K562 treated with DMSO at 1 percent for 4 hours (cell line): ENCODE results near the gene RSU1. TPM values are rescaled to one million over a fixed set of nuclear protein-coding genes. Genes with fewer than 3 reads are reported as not detected.

Experiments
- total RNA-seq: library from RNA; unstranded; fragments of 300-600 nt; gene quantifications from 2 replicates; pipeline ENCODE4 v1.2.3, GENCODE V29; 2022; ENCODE audit not compliant: insufficient read depth

Gene RSU1
- 25.0 and 28.8 TPM in 2 replicates for total RNA-seq

GRCh38 chr10:16817125-16818019 lies at the start of gene RSU1:
TSS of gene RSU1 (minus strand) at chr10:16817424. CDS start at chr10:16817081, 343 bp downstream.

